HG03060 (cell line): ENCODE measurements around the gene HOXC12.

ENCODE experiments used
- ATAC-seq: cut with Tn5 transposase; IDR thresholded peaks from one replicate; pipeline ENCODE4 v1.9.1; 2021; ENCODE audit warnings: low read depth, moderate number of reproducible peaks; ENCODE audit not compliant: unreplicated experiment

HOXC12 gene

GRCh38 chr12:53955776-53956250 lies 1.1 kb downstream of the HOXC12 start:
- no peak for ATAC-seq

DNA sequence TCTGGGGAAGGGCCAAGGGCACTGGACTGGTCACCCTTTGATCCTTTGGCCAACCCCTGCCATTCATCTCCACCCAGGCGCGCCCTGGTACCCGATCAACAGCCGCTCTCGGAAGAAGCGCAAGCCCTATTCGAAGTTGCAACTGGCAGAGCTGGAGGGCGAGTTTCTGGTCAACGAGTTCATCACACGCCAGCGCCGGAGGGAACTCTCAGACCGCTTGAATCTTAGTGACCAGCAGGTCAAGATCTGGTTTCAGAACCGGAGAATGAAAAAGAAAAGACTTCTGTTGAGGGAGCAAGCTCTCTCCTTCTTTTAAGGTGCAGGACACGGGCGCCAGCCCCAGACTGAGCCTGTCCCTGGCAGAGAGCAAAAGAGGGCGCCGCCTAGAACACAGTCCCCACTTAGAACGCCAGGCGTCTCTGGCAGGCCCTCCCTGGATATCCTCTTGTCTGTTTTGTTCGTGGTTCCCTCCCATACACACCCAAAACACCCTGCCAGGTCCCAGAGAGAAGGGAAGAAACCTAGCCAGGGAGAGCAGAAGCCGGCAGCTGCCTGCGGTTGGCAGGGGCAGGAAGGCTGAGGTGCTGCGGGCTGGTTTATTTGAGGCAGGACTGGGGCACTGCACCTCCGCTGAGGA lies 1.7 kb downstream of the HOXC12 start:
- no peak for ATAC-seq

GRCh38 chr12:53956914-53957536 lies 2.3 kb downstream of the HOXC12 start:
- ATAC-seq = no peak

GRCh38 chr12:53958128-53958527 lies 3.4 kb downstream of the HOXC12 start:
- no peak for ATAC-seq

- ATAC-seq = no peak
Measured at GRCh38 chr12:53959314-53959713, 4.6 kb downstream of the HOXC12 start.

DNA sequence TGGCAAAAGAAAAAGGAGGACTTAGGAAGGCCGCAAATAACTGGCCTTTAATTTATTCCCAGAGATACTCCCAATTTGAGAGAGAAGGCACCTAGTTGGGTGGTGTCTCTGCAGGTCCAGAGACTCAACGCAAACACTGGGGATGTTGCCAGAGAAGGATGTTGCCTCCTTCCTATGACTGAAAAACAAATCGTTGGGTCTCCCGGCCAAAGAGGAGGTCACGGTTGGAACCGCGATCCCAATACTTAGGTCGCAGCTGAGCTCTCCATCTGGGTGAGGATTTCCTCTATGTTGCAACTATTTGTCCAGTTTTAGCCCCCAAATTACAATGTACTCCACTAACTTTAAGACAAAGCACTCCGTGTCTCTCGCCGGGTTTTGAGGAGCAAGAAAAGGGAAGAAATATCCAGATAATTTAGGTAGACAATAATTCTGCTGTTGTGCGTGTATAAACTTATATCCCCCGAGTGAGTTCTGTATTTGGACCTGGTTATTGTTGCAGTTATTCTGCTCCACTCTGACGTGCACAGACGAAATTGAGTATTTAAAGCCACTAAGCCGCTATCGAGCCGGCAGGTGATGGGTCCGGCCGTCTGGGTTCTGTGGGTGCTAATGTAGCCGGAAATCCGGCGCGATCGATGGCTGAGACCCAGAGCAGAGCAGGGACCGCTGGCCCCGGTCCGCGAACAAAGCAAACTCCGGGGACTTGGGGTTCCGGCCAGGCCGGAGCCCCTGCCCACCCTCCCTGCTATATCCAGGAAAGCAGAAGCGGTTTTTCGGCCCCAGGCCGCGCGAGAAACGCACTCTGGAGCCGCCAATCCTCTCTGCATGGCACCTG lies 5.7 kb downstream of the HOXC12 start:
- no peak for ATAC-seq

DNA sequence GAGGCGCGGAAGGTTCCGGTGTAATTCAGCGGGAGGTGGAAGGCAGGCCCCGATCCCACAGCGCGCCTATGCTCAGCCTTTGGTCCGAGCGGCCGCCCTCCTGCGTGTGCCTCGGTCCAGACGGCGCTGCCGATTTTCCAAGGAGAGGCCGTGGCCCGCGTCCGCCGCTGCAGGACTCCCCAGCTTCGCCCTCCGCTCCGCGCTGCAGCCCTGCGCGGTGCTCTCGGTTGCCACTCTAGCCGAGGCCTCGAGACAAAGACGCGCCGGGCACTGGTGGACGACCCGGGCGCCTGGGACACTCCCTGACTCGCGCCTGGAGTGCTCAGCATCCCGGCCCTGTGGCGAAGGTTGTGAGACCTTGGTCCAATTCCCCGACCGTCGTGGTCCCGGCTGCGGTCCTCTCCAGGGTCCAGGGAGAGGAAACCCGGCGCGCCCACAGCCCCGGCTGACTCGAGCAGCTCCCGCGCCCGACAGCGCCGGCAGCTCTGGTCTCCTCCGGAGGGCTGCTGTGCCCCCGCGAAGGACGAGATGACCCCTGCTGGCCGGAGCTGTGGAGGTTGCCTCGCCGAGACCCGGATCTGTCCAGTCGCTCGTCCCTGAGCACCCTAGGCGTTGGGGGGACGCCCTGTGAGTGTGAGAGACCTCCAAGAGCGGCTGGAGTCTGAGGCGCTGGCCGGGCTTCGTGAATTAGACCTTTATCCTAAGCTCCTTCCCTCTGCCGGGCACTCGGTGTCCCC lies 6.5 kb downstream of the HOXC12 start:
- no peak for ATAC-seq

DNA sequence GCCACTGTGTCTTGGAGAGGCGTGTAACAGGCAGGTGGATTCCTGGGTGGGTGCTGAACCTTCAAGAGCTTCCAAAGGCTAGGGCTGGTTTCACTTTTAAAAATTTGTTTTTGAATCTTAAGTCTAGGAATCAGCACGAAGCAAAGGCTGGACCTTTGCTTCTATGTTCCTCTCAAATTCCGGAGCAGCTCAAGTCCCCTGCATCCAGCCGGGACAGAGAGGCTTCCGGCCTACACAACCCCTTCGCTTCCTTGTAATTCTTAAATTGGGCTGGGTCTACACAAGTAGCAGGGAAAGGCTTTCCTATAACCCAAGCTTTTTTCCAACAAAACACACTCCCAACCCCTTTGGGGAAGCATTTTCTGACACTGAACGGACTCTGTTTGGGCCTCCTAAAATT lies 8.3 kb downstream of the HOXC12 start:
- ATAC-seq = no peak

GRCh38 chr12:53963434-53964314 lies 9.0 kb downstream of the HOXC12 start:
- ATAC-seq = no peak

DNA sequence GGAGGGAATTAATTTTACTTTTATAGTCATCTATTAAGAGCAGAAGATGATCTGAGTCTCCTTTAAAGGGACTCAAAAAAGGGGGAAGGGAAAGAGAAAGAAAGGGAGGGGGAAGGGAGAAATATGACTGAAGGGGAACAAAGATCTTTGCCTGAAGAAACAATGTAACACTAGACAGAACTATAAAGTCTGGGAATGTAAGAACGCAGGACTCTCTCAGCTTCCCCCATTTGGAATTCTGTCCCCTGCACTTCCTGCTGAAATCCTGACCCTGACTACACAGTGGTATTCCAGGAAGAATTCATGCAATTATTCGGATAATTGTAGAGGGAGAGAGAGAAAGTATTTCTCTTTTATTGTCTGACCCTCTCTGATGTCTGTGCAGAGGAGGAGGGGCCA lies 9.6 kb downstream of the HOXC12 start:
- ATAC-seq = no peak

DNA sequence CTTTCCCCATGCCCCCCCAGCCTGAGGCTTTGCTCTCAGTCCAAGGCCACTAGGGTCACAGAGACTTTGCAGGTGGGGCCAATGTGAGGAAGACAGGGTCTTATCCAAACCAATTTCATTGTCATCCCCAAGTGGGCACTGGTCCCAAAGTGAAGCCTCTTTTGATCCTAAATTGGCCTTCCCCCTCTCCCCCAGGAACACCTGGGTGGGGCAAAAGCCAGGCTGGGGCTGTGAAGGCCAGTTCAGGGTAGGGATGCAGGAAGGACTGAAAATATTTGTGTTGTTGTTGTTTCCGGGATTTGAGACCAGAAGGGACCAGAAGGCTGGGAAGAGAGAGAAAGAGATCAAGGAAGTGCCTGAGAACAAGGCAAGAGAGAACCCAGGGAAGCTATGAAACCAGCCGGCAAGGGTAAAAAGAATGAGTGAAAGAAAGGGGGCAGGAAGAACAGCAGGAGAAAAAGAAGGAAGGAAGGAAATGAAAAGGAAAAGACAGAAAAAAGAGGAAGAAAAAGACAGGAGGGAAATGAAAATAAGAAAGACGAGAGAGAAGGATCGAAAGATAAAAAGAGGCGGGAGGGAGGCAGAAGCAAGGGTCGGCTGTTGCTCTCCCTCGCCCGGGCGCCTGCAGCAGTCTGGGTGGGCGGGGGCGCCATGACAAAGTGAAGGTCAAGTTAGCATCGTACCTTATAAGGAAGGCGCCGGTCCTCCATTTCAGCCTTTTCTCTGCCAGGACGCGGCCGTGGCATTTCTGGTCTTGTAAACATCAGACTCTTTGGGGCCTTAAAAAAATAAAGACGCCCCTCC lies 10.8 kb downstream of the HOXC12 start:
- ATAC-seq = no peak

DNA sequence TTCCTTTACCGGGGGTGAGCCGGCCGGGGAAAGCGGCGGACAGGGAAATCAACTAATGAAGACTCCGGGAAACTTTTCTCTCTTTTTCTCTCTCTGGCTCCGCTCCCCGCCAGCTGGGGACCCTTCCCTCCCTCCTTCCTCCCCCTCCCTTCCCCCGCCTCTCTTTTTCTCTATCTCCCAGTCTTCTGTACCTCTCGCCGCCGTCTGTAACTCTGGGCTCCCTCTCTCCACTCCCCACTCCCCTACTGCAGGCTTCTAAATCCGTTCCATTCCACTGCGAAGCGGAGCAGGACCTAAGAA lies 11.3 kb downstream of the HOXC12 start:
- ATAC-seq = no peak

DNA sequence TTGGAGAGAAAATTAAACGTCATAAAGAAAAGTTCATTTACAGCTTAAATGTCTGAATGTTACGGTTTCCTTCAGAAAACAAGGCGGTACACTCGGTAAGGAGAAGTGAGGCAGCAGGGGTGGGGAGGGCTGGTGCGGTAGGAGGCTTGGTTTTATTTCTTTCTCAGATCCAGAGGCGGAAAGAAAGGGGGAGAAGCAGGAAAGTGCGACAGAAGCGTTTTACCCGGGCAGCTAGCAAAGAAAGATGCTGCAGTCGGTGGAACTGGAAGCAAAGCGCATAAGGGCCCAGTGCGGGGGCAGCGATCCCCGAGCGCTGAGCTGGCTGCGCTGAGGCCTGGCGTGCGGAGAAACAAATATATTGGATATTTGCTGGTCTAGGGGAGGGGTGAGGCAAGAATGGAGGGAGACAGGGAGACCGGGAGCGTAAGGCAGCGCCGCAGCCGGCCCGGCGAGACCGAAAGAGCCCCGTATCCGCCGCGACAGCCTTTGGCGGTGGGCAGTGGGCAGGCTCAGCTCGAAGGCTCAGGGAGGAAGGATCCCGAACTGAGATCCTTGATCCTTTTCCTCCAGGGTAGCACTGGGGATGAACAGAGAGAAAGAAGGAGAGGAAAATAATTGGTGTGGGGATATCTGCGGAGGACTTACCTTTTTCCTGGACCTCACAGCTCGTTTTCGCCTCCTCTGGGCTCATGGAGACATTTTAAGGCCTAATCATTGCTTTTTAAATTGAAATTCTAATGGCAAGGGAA lies 11.9 kb downstream of the HOXC12 start:
- ATAC-seq = no peak

GRCh38 chr12:53967421-53967925 lies 12.8 kb downstream of the HOXC12 start:
- no peak for ATAC-seq

- no peak for ATAC-seq
Measured at GRCh38 chr12:53968214-53969127, 13.8 kb downstream of the HOXC12 start.

GRCh38 chr12:53969588-53970259 lies 15.0 kb downstream of the HOXC12 start:
- ATAC-seq = no peak

DNA sequence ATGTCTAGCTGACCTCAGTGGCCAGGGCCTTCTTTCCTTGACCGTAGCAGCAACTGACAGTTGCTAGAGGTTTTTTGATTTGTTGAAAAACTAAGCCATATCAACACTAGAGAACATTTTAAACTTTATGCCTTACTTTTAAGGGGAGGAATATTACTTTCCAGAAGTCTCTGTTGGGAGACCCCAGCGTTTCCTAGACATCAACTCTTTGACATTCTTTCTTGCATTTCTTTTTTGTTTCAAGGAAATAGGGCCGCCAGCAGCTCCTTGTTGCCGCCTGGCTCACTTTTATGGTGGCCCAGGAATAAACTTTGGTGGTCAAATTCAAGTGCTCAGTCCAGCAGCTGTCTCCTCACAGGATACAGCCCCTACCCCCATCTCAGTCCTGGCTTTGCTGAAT lies 15.7 kb downstream of the HOXC12 start:
- ATAC-seq = no peak
